HEK293 (cell line): ENCODE data around the gene TEAD1.

Source experiments
- ZNF10 ChIP-seq: fragments of 450-650 bp; formaldehyde crosslinking; IDR thresholded peaks from 2 replicates; pipeline ENCODE4 v1.5.1; 2017; ENCODE audit warnings: missing biosample characterization, missing genetic modification characterization
- ZNF121 ChIP-seq: fragments of 450-650 bp; formaldehyde crosslinking; IDR thresholded peaks from 2 replicates; pipeline ENCODE4 v1.5.1; 2016; ENCODE audit warnings: missing biosample characterization, missing genetic modification characterization
- ZNF48 ChIP-seq: fragments of 450-650 bp; formaldehyde crosslinking; IDR thresholded peaks from 2 replicates; pipeline ENCODE4 v1.5.1; 2016; ENCODE audit warnings: missing biosample characterization, missing genetic modification characterization
- ZNF558 ChIP-seq: fragments of 450-650 bp; formaldehyde crosslinking; IDR thresholded peaks from 2 replicates; pipeline ENCODE4 v1.5.1; 2016; ENCODE audit warnings: missing biosample characterization, missing genetic modification characterization
- ZNF610 ChIP-seq: fragments of 450-650 bp; formaldehyde crosslinking; IDR thresholded peaks from 2 replicates; pipeline ENCODE4 v1.5.1; 2016; ENCODE audit warnings: missing biosample characterization, missing genetic modification characterization, borderline replicate concordance
- ZNF623 ChIP-seq: fragments of 450-650 bp; formaldehyde crosslinking; IDR thresholded peaks from 2 replicates; pipeline ENCODE4 v1.5.1; 2016; ENCODE audit warnings: missing biosample characterization, missing genetic modification characterization
- ZNF664 ChIP-seq: fragments of 450-650 bp; formaldehyde crosslinking; IDR thresholded peaks from 2 replicates; pipeline ENCODE4 v1.5.1; 2016; ENCODE audit warnings: missing biosample characterization, missing genetic modification characterization
- TF ChIP-seq, protein P1 (sequence below): sonication (generic); formaldehyde crosslinking; IDR thresholded peaks from 2 replicates; pipeline ENCODE4 v1.8.1; 2022; ENCODE audit warnings: mild to moderate bottlenecking, moderate library complexity, missing genetic modification reagents
- TF ChIP-seq, protein P2 (sequence below): fragments of 450-650 bp; formaldehyde crosslinking; IDR thresholded peaks from 2 replicates; pipeline ENCODE4 v1.5.1; 2017; ENCODE audit warnings: missing biosample characterization, missing genetic modification characterization
- TF ChIP-seq, protein P3 (sequence below): fragments of 450-650 bp; formaldehyde crosslinking; IDR thresholded peaks from 2 replicates; pipeline ENCODE4 v1.5.1; 2016; ENCODE audit warnings: missing biosample characterization, missing genetic modification characterization
- TF ChIP-seq, protein P4 (sequence below): fragments of 450-650 bp; formaldehyde crosslinking; IDR thresholded peaks from 2 replicates; pipeline ENCODE4 v1.5.1; 2016; ENCODE audit warnings: missing biosample characterization, missing genetic modification characterization

GRCh38 chr11:12749442-12749841 is 75.2 kb downstream of the TEAD1 start:
- TF ChIP-seq ZNF10 (no peak), ZNF610 (tag by site-specific recombination) (no peak), ZNF48 (tag by site-specific recombination) (no peak), ZNF623 (tag by site-specific recombination) (no peak), ZNF664 (tag by site-specific recombination) (no peak), ZNF121 (no peak), ZNF558 (no peak)
- TF ChIP-seq, protein P1, sequence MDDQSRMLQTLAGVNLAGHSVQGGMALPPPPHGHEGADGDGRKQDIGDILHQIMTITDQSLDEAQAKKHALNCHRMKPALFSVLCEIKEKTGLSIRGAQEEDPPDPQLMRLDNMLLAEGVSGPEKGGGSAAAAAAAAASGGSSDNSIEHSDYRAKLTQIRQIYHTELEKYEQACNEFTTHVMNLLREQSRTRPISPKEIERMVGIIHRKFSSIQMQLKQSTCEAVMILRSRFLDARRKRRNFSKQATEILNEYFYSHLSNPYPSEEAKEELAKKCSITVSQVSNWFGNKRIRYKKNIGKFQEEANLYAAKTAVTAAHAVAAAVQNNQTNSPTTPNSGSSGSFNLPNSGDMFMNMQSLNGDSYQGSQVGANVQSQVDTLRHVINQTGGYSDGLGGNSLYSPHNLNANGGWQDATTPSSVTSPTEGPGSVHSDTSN (CRISPR knock-in tag) = no peak
- TF ChIP-seq, protein P2, sequence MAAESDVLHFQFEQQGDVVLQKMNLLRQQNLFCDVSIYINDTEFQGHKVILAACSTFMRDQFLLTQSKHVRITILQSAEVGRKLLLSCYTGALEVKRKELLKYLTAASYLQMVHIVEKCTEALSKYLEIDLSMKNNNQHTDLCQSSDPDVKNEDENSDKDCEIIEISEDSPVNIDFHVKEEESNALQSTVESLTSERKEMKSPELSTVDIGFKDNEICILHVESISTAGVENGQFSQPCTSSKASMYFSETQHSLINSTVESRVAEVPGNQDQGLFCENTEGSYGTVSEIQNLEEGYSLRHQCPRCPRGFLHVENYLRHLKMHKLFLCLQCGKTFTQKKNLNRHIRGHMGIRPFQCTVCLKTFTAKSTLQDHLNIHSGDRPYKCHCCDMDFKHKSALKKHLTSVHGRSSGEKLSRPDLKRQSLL (tag by site-specific recombination) = no peak
- TF ChIP-seq, protein P3, sequence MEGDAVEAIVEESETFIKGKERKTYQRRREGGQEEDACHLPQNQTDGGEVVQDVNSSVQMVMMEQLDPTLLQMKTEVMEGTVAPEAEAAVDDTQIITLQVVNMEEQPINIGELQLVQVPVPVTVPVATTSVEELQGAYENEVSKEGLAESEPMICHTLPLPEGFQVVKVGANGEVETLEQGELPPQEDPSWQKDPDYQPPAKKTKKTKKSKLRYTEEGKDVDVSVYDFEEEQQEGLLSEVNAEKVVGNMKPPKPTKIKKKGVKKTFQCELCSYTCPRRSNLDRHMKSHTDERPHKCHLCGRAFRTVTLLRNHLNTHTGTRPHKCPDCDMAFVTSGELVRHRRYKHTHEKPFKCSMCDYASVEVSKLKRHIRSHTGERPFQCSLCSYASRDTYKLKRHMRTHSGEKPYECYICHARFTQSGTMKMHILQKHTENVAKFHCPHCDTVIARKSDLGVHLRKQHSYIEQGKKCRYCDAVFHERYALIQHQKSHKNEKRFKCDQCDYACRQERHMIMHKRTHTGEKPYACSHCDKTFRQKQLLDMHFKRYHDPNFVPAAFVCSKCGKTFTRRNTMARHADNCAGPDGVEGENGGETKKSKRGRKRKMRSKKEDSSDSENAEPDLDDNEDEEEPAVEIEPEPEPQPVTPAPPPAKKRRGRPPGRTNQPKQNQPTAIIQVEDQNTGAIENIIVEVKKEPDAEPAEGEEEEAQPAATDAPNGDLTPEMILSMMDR (tag by site-specific recombination) = no peak
- TF ChIP-seq, protein P4, sequence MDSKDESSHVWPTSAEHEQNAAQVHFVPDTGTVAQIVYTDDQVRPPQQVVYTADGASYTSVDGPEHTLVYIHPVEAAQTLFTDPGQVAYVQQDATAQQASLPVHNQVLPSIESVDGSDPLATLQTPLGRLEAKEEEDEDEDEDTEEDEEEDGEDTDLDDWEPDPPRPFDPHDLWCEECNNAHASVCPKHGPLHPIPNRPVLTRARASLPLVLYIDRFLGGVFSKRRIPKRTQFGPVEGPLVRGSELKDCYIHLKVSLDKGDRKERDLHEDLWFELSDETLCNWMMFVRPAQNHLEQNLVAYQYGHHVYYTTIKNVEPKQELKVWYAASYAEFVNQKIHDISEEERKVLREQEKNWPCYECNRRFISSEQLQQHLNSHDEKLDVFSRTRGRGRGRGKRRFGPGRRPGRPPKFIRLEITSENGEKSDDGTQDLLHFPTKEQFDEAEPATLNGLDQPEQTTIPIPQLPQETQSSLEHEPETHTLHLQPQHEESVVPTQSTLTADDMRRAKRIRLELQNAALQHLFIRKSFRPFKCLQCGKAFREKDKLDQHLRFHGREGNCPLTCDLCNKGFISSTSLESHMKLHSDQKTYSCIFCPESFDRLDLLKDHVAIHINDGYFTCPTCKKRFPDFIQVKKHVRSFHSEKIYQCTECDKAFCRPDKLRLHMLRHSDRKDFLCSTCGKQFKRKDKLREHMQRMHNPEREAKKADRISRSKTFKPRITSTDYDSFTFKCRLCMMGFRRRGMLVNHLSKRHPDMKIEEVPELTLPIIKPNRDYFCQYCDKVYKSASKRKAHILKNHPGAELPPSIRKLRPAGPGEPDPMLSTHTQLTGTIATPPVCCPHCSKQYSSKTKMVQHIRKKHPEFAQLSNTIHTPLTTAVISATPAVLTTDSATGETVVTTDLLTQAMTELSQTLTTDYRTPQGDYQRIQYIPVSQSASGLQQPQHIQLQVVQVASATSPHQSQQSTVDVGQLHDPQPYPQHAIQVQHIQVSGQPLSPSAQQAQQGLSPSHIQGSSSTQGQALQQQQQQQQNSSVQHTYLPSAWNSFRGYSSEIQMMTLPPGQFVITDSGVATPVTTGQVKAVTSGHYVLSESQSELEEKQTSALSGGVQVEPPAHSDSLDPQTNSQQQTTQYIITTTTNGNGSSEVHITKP (tag by site-specific recombination) = no peak
